GM12878 (cell line): ENCODE data around the gene POU2F1. TPM values are rescaled to one million over a fixed set of nuclear protein-coding genes. Genes with fewer than 3 reads are reported as not detected.

Experiments
- ATAC-seq: fragments of 200-7000 bp; cut with Tn5 transposase; 3 replicates; pipeline ENCODE4 v1.9.1; 2020; ENCODE audit warnings: mild to moderate bottlenecking, moderate library complexity
- BruUV-seq: library from RNA; stranded (reverse); fragments of 400-500 nt; replicated peaks from 2 replicates; lab custom pipeline; 2021; lab: Mats Ljungman, UMichigan
- CTCF ChIA-PET: fragments of 300-600 bp; sonication (Branson Sonifier 250); formaldehyde crosslinking; extraction: SDS; loops from one replicate; lab custom pipeline; 2021; ENCODE audit warnings: inconsistent platforms; lab: Yijun Ruan, JAX
- POLR2A ChIA-PET: fragments of 350-600 bp; formaldehyde crosslinking; extraction: SDS; loops from one replicate; lab custom pipeline; 2021; ENCODE audit warnings: inconsistent platforms; lab: Charles Lee
- RAD21 ChIA-PET: fragments of 300-600 bp; sonication (Branson Sonifier 250); formaldehyde crosslinking; loops from one replicate; lab custom pipeline; 2023; ENCODE audit warnings: antibody characterized with exemption; ENCODE audit not compliant: unreplicated experiment; lab: Charles Lee
- SMC1A ChIA-PET: fragments of 300-600 bp; sonication (Branson Sonifier 250); formaldehyde crosslinking; loops from one replicate; lab custom pipeline; 2023; ENCODE audit not compliant: unreplicated experiment, uncharacterized antibody; lab: Charles Lee
- DNase-seq: peaks from one replicate; pipeline ENCODE4 v3.0.0-alpha.2; 2011; ENCODE audit warnings: low read depth, low spot score
- FAIRE-seq: peaks from 3 replicates; lab custom pipeline; 2011; peaks lifted over from hg19 to GRCh38; lab: Jason Lieb, UNC
- H2AFZ ChIP-seq: 2 replicates; pipeline ENCODE4 v1.6.0; 2011; ENCODE audit warnings: low read depth, low read length, control low read depth; ENCODE audit not compliant: control insufficient read depth
- H3K27ac ChIP-seq: 2 replicates; pipeline ENCODE4 v1.5.1; 2011; ENCODE audit warnings: control low read depth; ENCODE audit not compliant: control insufficient read depth, insufficient read depth
- H3K27me3 ChIP-seq, 2 experiments: replicated peaks in 1 of 2; 2 replicates each; pipeline versions ENCODE4 v1.6.0 to v1.6.1; 2011; ENCODE audit warnings: low read length in 1 of 2; ENCODE audit not compliant: control insufficient read depth in 2 of 2, insufficient read depth in 2 of 2
- H3K36me3 ChIP-seq, 2 experiments: 2 replicates each; pipeline ENCODE4 v1.5.1; 2011; ENCODE audit warnings: low read length in 1 of 2; ENCODE audit not compliant: control insufficient read depth in 2 of 2, insufficient read depth in 2 of 2
- H3K4me1 ChIP-seq: 2 replicates; pipeline ENCODE4 v1.6.1; 2011; ENCODE audit warnings: mild to moderate bottlenecking, low read length, moderate library complexity, mixed read lengths; ENCODE audit not compliant: control insufficient read depth, insufficient read depth
- H3K4me2 ChIP-seq: 2 replicates; pipeline ENCODE4 v1.6.0; 2011; ENCODE audit warnings: control low read depth; ENCODE audit not compliant: control insufficient read depth, insufficient read depth
- H3K4me3 ChIP-seq: fragments of 200-600 bp; sonication (generic); 2 replicates; pipeline ENCODE4 v1.5.1; 2016
- H3K79me2 ChIP-seq: 2 replicates; pipeline ENCODE4 v1.6.0; 2011; ENCODE audit warnings: low read length; ENCODE audit not compliant: control insufficient read depth, insufficient read depth
- H3K9ac ChIP-seq: 2 replicates; pipeline ENCODE4 v1.8.0; 2011; ENCODE audit warnings: low read length, control low read depth, mixed read lengths; ENCODE audit not compliant: control insufficient read depth, insufficient read depth
- H3K9me3 ChIP-seq: replicated peaks from 3 replicates; pipeline ENCODE4 v1.5.1; 2011; ENCODE audit warnings: mild to moderate bottlenecking, low read length; ENCODE audit not compliant: control insufficient read depth, insufficient read depth
- H4K20me1 ChIP-seq: 2 replicates; pipeline ENCODE4 v1.6.0; 2011; ENCODE audit not compliant: control insufficient read depth, insufficient read depth
- ATF3 ChIP-seq: IDR thresholded peaks from 2 replicates; pipeline ENCODE4 v1.6.1; 2011; ENCODE audit warnings: low read depth, mild to moderate bottlenecking, low read length, moderate library complexity, borderline replicate concordance; ENCODE audit errors: extremely low read depth
- BCLAF1 ChIP-seq: fragments of 450-650 bp; IDR thresholded peaks from 2 replicates; pipeline ENCODE4 v1.6.1; 2017; ENCODE audit warnings: antibody characterized with exemption, mild to moderate bottlenecking, moderate library complexity
- CHD4 ChIP-seq: fragments of 200-600 bp; sonication (generic); IDR thresholded peaks from 2 replicates; pipeline ENCODE4 v1.6.1; 2016; ENCODE audit warnings: mild to moderate bottlenecking
- EZH2 ChIP-seq: IDR thresholded peaks from 2 replicates; pipeline ENCODE4 v1.6.1; 2012; ENCODE audit warnings: low read depth, mild to moderate bottlenecking, control low read depth, inconsistent platforms, low read length, borderline replicate concordance; ENCODE audit not compliant: control insufficient read depth
- MYC ChIP-seq: IDR thresholded peaks from 2 replicates; pipeline ENCODE4 v1.6.1; 2011; ENCODE audit warnings: mild to moderate bottlenecking, low read length, moderate library complexity, inconsistent platforms; ENCODE audit not compliant: insufficient read depth, insufficient replicate concordance, insufficient read length, severe bottlenecking
- NFYB ChIP-seq: IDR thresholded peaks from 2 replicates; pipeline ENCODE4 v1.6.1; 2011; ENCODE audit warnings: low read depth, mild to moderate bottlenecking, low read length, improper control_type of control experiment, moderate library complexity; ENCODE audit not compliant: insufficient read depth
- NRF1 ChIP-seq: conservative IDR thresholded peaks from 2 replicates; pipeline ENCODE4 v1.6.1; 2011; ENCODE audit warnings: mild to moderate bottlenecking, low read depth, low read length, improper control_type of control experiment
- PML ChIP-seq: IDR thresholded peaks from 2 replicates; pipeline ENCODE4 v1.6.1; 2012; ENCODE audit warnings: low read length, inconsistent platforms
- RBBP5 ChIP-seq: fragments of 200-600 bp; sonication (generic); conservative IDR thresholded peaks from 2 replicates; pipeline ENCODE4 v1.6.1; 2016
- RFX5 ChIP-seq: IDR thresholded peaks from 2 replicates; pipeline ENCODE4 v1.6.1; 2011; ENCODE audit warnings: low read depth, low read length, improper control_type of control experiment
- SIX5 ChIP-seq: IDR thresholded peaks from 2 replicates; pipeline ENCODE4 v1.6.1; 2011; ENCODE audit warnings: mild to moderate bottlenecking, low read depth, low read length, moderate library complexity; ENCODE audit not compliant: severe bottlenecking
- WRNIP1 ChIP-seq: IDR thresholded peaks from 2 replicates; pipeline ENCODE4 v1.6.1; 2011; ENCODE audit warnings: low read depth, low read length, improper control_type of control experiment, borderline replicate concordance
- ZNF274 ChIP-seq: IDR thresholded peaks from one replicate; pipeline ENCODE4 v1.8.0; 2011; ENCODE audit not compliant: insufficient read length, insufficient read depth
- ZSCAN29 ChIP-seq: fragments of 450-650 bp; IDR thresholded peaks from 2 replicates; pipeline ENCODE4 v1.6.1; 2017; ENCODE audit warnings: mild to moderate bottlenecking, moderate library complexity
- WGBS: methylation state at CpG from one replicate; pipeline ENCODE4 v1.1.6; 2016; ENCODE audit warnings: low lambda C conversion rate; ENCODE audit not compliant: insufficient replicate concordance, insufficient coverage; ENCODE audit errors: missing lambda C conversion rate; 5-methylcytosine and 5-hydroxymethylcytosine counted together
- in situ Hi-C: fragments of 300-500 bp; cut with MboI; formaldehyde crosslinking; loops from 9 replicates; pipeline ENCODE4 v1.14.3; 2018; ENCODE audit warnings: mixed read lengths
- intact Hi-C: fragments of 100-400 bp; cut with micrococcal nuclease; formaldehyde crosslinking; loops from one replicate; pipeline ENCODE4 v1.14.2; 2022; ENCODE audit not compliant: unreplicated experiment
- polyA plus RNA-seq, 11 experiments: library from polyadenylated mRNA; depleted of rRNA in 4 of 11; unstranded in 6 of 11; stranded (reverse) in 5 of 11; fragments of >200 nt; fragmentation: Nextera tagmentation in 4 of 11; fragmentation: Illumina TruSeq in 1 of 11; extraction: Ambion mirVana in 4 of 11; extraction: Trizol in 1 of 11; gene quantifications; 1 replicate in 1 of 11; 2 replicates in 10 of 11; pipeline versions ENCODE4 v1.2.1 to v1.2.3, GENCODE V29; 2011 to 2016; ENCODE audit warnings: inconsistent platforms in 2 of 11, missing spikeins in 2 of 11, low read depth in 1 of 11
- total RNA-seq, 4 experiments: library from RNA; depleted of rRNA in 3 of 4; stranded (reverse); fragments of >200 nt in 3 of 4; fragmentation: Illumina TruSeq in 1 of 4; extraction: Trizol in 1 of 4; gene quantifications; 2 replicates each; pipeline versions ENCODE4 v1.2.1 to v1.2.3, GENCODE V29; 2013 to 2021
- TF ChIP-seq, protein P1 (sequence below), 3 experiments: IDR thresholded peaks in 2 of 3; conservative IDR thresholded peaks in 1 of 3; 2 replicates each; pipeline ENCODE4 v1.5.1; 2011; ENCODE audit warnings: low read depth in 3 of 3, low read length in 3 of 3, mild to moderate bottlenecking in 3 of 3, control low read depth in 2 of 3, moderate library complexity in 2 of 3, inconsistent platforms in 1 of 3, mixed read lengths in 1 of 3; ENCODE audit not compliant: control insufficient read depth in 2 of 3, insufficient read depth in 1 of 3; ENCODE audit errors: extremely low read depth in 1 of 3

The POU2F1 gene
- total and polyA plus RNA-seq, 10 of the 15 experiments (the other 5 are each of a cell fraction or from before 2014, with no cell fraction given) = 2.5 to 21.7 (median 12.5) TPM

- BruUV-seq = no TSS peak
- Histone ChIP-seq H3K27ac (no peak overlapping the region), H2AFZ (no peak overlapping the region), H3K36me3 (peaks cover 3 to 33% of the 10 kb centered on the region in 2 experiments; a peak in 3 of 4 replicates), H3K4me3 (no peak overlapping the region), H3K9me3 (no peaks in the 10 kb centered on the region), H4K20me1 (no peaks in the 10 kb centered on the region), H3K4me1 (no peaks in the 10 kb centered on the region), H3K4me2 (no peak overlapping the region), H3K79me2 (no peaks in the 10 kb centered on the region), H3K27me3 (no peaks in the 10 kb centered on the region), H3K9ac (no peak overlapping the region)
- FAIRE-seq (no peak), ATAC-seq (no peak), DNase-seq (no peak)
- ChIA-PET POLR2A (no interaction called here), SMC1A (interaction anchor here (0.6 to 4.4 kb wide), 7 partner anchors 17 to 523 kb away, joined by 3 to 29 read pairs (median 4); no protein-coding TSS in a partner anchor), RAD21 (interaction anchor here (1.4 to 2.6 kb wide), 2 partner anchors 132 to 135 kb away, joined by 3 to 14 read pairs; no protein-coding TSS in a partner anchor), CTCF (interaction anchor here (0.7 to 3.3 kb wide), 7 partner anchors 132 to 155 kb away, joined by 3 to 35 read pairs (median 8); no protein-coding TSS in a partner anchor)
- in situ Hi-C loops = no loop called here
- 76% methylated on average over 2 of the region's 2 CpGs for WGBS
- no peak for TF ChIP-seq SIX5
- TF ChIP-seq NRF1 = no peak
- TF ChIP-seq MYC = no peak
- no peak for TF ChIP-seq EZH2
- no peak for TF ChIP-seq RFX5
- TF ChIP-seq, protein P1, sequence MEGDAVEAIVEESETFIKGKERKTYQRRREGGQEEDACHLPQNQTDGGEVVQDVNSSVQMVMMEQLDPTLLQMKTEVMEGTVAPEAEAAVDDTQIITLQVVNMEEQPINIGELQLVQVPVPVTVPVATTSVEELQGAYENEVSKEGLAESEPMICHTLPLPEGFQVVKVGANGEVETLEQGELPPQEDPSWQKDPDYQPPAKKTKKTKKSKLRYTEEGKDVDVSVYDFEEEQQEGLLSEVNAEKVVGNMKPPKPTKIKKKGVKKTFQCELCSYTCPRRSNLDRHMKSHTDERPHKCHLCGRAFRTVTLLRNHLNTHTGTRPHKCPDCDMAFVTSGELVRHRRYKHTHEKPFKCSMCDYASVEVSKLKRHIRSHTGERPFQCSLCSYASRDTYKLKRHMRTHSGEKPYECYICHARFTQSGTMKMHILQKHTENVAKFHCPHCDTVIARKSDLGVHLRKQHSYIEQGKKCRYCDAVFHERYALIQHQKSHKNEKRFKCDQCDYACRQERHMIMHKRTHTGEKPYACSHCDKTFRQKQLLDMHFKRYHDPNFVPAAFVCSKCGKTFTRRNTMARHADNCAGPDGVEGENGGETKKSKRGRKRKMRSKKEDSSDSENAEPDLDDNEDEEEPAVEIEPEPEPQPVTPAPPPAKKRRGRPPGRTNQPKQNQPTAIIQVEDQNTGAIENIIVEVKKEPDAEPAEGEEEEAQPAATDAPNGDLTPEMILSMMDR (IDR thresholded peaks at IDR 0.05 in 2 of 3, conservative IDR thresholded peaks at IDR 0.05 in 1 of 3; ENCODE audit: control insufficient read depth in 2 of 3, extremely low read depth in 1 of 3, insufficient read depth in 1 of 3, low read depth in 3 of 3, low read length in 3 of 3) = no peak
- no peak for TF ChIP-seq PML
- no peak for TF ChIP-seq NFYB
- no peak for TF ChIP-seq ZSCAN29
- no peak for TF ChIP-seq BCLAF1
- no peak for TF ChIP-seq ATF3
- no peak for TF ChIP-seq ZNF274
- no peak for TF ChIP-seq RBBP5
- no peak for TF ChIP-seq WRNIP1
- TF ChIP-seq CHD4 = no peak
- intact Hi-C loops = loop anchor here (2.0 kb wide), 1 partner anchor 132 kb away; no protein-coding TSS in a partner anchor
Measured at GRCh38 chr1:167400359-167400953, 179.8 kb downstream of the POU2F1 start.
